GM19468 (cell line): ENCODE results near the gene TSPAN2.
"Not testable (repeated sequence)": the region's sequence is repeated elsewhere in the genome, so short reads cannot be mapped to it uniquely, and the experiment has no call there.

ENCODE experiments used
- ATAC-seq: cut with Tn5 transposase; IDR thresholded peaks from one replicate; pipeline ENCODE4 v1.9.1; 2021; ENCODE audit warnings: mild to moderate bottlenecking, moderate library complexity, moderate number of reproducible peaks; ENCODE audit not compliant: unreplicated experiment; ENCODE audit errors: extremely low read depth

Gene TSPAN2

DNA sequence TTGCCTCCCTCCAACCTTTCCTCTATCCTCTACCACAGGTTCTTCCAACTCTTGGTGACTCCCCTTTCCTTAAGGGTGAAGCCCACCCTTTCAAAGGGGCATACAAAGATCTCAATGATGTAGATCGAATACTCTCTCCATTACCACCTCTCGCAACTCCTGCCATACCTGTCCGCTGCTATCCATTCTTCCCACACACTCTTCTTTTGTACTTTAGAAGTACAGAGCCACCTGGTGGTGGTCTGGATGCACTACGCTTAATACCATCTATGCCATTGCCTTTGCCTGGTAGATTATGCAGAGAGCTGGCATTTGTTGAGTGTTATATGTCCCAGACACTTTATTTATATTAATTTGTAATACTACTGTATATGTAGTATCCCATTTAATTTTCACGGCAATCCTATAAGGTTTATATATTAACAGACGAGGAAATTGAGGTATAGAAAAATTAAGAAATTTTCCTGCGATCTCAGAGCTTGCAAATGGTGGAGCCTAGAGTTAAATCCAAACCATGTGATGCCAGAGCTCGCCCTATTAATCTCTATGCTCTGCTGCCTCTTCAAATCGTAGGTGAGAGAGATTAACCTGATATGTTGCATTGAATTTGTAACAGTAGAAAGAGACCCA is 36.7 kb downstream of the TSPAN2 start:
- no peak for ATAC-seq

DNA sequence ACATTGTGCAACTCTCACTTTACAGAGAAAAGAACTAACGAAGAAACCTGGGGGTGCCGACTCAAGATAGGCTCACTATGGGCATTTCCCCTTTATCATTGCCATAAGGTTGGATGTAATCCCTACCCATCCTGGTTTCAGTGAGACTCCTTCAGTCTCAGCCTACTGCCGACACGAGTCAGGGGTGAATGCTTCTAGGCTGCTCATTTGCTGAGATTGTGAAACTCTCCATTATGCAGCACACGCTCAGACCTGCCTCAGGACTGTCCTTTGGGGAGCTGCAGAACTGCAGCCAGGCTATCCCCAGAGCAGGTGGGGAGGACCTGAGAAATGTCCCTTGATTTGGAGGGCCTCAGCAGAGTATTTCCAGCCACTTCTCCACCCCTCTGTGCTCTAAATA is 37.5 kb downstream of the TSPAN2 start:
- no peak for ATAC-seq

DNA sequence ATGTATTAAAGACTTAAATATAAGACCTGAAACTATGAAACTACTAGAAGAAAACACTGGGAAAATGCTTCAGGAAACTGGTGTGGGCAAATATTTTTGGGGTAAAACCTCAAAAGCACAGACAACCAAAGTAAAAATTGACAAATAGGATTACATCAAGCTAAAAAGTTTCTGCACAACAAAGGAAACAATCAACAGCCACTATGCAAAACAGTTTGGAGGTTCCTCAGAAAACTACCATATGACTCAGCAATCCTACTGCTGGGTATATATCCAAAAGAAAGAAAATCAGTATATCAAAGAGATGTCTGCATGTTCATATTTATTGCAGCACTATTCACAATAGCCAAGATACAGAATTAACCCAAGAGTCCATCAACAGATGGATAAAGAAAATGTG is 42.6 kb downstream of the TSPAN2 start:
- ATAC-seq = no peak

DNA sequence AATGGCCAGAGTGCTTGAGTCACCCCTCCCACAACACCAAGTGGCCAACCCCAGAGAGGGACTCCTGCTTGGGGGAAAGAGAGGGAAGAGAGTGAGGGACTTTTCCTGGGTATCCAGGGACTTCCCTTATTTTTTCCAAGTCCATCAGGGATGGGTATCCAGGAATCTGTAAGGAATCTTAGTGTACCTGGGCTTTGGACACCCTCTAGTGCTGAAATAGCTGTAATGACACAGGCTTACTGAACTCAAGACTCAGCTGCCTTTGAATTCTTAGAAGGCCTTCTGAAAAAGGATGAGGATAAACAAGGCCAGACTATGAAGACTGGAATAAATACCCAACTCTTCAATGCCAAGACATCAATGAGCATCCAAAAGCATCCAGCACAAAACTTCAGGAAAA is 47.6 kb downstream of the TSPAN2 start:
- ATAC-seq = no peak

DNA sequence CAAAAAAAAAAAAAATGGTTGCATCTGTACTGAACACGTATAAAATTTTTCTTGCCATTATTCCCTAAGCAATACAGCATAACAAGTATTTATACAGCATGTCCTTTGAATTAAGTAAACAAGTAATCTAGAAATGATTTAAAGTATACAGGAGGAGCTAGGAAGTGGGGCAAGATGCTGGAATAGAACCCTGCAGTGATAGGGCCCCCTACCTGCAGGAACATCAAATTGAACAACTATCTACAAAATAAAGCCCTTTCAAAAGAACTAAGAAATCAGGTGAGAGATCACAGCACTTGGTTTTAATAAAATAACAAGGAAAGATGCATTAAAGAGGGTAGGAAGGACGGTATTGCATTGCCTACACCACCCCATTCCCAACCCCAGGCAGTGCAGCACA is 48.8 kb downstream of the TSPAN2 start:
- ATAC-seq = no peak

DNA sequence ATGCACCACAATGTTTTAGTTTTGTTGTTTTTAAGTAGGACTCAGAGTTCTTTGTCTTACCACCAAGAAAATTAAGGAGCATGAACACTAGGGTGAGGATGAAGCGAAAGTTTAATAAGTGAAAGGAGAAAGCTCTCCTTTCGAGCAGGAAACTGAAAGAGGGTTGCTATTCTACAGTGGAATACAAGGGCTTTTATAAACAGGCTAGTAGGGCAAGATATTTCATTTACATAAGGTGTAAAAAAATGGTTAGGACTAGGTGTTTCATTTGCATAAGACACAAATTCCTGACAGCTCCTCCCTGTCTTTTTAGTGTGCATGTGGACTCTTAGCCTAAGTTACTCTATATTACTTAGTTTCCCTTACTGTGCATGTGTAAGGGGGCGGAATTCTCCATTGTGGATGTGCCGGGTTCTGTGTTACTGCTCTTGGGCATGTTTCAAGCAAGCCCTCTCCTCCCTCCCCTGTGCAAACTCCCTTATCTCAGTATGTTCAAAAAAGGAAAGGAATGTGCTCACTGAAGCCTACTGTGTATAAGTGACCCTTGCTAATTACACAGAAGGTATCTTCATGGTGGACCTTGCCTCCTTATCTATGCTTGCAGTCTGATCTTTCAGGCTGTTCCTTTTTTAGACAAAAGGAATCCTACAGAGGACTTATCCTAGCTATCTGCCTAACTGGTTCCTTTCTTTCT is 52.3 kb downstream of the TSPAN2 start:
- no peak for ATAC-seq

DNA sequence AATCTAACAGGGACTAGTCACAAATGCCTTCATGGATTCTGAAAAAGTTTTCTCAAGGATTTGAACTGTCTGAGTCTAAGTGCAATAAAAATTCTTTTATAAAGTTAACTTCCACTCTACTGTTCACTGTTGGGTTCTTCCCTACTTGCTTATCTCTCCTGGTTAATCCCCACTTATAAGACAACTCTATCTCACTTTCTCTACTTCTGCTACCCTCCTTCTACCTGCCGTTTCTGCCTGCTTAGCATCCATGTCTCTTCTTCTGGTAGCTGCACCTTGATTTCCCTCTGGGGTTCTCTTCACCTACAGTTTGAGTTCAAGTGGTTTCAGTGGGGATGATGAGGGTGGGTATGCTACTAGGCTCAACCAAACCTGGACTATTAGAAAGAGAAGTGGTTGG is 53.7 kb downstream of the TSPAN2 start:
- ATAC-seq = no peak

DNA sequence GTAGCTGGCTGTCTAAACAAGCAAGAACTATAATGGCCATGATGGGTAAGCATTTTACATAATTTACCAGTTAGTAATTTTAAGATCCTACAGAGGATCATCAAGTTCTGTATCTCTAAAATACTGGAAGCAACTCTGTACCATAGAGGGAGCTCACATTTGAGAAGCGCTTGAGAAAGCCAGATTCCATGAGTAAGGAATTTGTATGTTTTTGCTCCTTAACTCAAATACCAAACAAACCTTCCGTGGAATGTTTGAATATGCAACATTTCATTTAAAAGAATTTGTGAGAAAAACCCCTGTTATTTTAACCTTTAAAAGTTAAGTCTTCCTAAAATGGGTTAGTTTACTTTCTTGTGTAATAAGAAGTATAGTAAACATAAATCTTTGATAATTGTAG is 57.7 kb downstream of the TSPAN2 start:
- ATAC-seq = no peak

DNA sequence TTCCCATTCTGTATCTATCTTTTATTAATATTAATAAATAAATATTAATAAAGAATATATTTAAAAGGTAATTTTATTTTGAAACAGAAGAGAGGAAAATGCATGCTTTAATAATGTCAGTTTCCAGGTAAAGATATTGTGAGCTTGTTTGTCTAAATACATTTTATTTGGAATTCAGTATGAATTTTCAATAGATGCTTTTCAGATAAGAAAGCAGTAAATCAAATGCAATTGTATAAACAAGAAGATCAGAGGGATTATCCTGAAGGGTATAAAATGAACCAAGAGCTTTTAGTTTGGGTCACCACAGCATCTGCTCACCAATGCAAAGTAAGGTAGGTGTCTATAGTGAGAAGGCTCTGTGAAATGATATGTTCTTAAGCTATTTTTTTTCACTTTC is 59.8 kb downstream of the TSPAN2 start, which contains the start of gene TSHB:
Gene TSHB (plus strand): TSS at position 301 of the 400 bp plus-strand sequence. CDS start 3,537 bp downstream, outside the sequence.
- ATAC-seq = no peak

DNA sequence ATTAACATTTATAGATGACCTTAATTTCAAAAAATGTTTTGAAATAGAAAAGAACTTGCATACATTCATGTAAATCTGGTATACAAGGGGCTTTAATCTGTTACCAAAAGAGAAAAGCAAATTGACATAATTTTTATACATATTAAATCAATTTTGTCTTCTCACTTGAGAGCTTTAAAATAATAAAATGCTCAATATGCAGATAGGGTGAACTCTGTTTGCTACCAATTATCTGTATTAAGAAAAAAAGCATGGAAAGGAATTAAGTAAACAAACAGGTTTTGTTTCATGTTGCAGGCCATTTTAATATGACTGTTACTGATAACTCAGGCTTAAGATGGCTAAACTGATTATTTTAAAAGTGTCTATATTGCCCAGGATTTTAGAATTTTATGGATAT is 65.7 kb downstream of the TSPAN2 start:
- no peak for ATAC-seq

DNA sequence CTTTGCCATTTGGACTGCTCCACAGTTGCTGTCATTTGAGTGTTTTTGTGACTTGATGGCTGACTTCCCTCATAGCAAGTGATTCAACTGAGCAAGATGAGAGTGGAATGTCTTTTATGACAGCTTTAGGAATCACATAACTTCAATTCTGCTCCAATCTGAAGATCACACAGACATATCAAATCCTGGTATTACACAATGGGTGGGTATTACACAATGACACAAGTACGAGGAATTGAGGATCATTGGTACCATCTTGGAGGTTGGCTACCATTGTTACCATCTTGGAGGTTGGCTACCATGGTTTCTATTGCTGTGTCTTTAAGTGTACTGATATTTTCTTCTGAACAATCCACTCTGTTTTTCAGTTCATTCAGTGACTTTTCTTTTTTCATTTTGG is 68.2 kb downstream of the TSPAN2 start:
- ATAC-seq = no peak

DNA sequence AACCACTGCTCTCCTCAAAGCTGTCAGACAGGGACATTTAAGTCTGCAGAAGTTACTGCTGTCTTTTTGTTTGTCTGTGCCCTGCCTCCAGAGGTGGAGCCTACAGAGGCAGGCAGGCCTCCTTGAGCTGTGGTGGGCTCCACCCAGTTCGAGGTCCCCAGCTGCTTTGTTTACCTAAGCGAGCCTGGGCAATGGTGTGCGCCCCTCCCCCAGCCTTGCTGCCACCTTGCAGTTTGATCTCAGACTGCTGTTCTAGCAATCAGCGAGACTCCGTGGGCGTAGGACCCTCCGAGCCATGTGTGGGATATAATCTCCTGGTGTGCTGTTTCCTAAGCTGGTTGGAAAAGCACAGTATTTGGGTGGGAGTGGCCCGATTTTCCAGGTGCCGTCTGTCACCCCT is 69.8 kb downstream of the TSPAN2 start:
- ATAC-seq = not testable (repeated sequence)

DNA sequence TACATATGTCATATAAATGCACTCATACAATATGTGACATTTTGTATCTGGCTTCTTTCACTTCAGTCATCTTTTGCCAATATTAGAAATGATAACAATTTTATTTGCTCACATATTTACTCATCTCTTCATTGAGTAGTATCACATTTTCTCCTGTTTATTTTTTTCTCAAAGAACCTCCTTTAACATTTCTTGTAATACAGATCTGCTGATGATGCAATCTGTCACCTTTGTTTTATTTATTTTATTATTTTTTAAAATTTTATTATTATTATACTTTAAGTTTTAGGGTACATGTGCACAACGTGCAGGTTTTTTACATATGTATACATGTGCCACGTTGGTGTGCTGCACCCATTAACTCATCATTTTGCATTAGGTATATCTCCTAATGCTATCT is 75.5 kb downstream of the TSPAN2 start:
- no peak for ATAC-seq

DNA sequence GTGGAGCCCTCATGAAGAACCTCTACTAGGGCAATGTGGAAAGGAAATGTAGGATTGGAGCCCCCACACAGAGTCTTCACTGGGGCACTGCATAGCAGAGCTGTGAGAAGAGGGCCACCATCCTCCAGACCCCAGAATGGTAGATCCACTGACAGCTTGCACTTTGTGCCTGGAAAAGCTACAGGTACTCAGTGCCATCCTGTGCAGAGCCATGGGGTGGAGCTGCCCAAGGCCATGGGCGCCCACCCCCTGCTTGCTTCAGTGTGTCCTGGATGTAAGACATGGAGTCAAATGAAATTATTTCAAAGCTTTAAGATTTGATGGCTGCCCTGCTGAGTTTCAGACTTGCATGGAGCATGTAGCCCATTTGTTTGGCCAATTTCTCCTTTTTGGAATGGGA is 76.9 kb downstream of the TSPAN2 start:
- ATAC-seq = no peak

DNA sequence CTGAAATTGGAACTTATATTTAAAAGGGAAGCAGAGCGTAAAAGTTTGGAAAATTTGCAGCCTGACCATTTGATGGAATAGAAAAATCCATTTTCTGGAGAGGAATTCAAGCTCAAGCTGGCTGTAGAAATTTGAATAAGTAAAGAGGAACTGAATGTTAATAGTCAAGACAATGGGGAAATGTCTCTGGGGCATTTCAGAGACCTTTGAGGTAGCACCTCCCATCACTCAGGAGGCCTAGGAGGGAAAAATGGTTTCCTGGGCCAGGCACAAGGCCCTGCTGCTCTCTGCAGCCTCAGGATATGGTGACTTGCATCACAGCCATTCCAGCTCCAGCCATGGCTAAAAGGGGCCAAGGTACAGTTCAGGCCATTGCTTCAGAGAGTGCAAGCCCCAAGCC is 77.3 kb downstream of the TSPAN2 start:
- no peak for ATAC-seq

DNA sequence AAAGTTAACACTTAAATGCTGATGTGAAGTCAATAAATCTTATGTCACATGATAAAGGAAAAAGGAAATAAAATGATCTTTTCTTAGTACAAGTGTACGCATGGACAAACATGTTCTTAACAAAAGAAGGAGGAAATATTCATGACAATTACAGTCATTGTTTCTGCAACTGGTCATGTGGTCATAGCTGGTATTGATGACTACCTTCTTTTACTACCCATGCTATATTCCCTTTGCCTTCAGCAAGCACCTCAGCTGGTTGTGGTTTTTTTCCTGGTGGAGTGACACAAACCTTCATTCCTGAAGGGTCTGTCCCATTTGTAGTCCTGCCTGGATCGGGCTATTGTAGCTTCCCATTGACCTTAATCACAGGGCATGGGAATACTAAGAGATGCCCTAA is 83.1 kb downstream of the TSPAN2 start:
- ATAC-seq = no peak
